OCI-LY1 (cell line): ENCODE results near the gene ABHD17C.

ENCODE experiments used
- H2AFZ ChIP-seq: fragments of 200-600 bp; sonication (generic), shearing (Covaris generic); 2 replicates; pipeline ENCODE4 v1.6.0; 2014; ENCODE audit warnings: antibody characterized with exemption, mild to moderate bottlenecking, low read length
- H3F3A ChIP-seq: fragments of 200-600 bp; sonication (generic), shearing (Covaris generic); 2 replicates; pipeline ENCODE4 v1.6.0; 2014; ENCODE audit warnings: mild to moderate bottlenecking, antibody characterized with exemption, low read length, moderate library complexity; ENCODE audit not compliant: insufficient read depth
- H3K27ac ChIP-seq: fragments of 200-600 bp; sonication (generic); 2 replicates; pipeline ENCODE4 v1.5.1; 2014; ENCODE audit warnings: low read length, mixed run types, mild to moderate bottlenecking, low read depth; ENCODE audit not compliant: poor library complexity, severe bottlenecking
- H3K27me3 ChIP-seq: fragments of 200-600 bp; sonication (generic); 2 replicates; pipeline ENCODE4 v1.6.0; 2014; ENCODE audit warnings: antibody characterized with exemption, mild to moderate bottlenecking, low read length, moderate library complexity; ENCODE audit not compliant: insufficient read depth
- H3K36me3 ChIP-seq: fragments of 200-600 bp; sonication (generic); 2 replicates; pipeline ENCODE4 v1.6.1; 2014; ENCODE audit warnings: mild to moderate bottlenecking, antibody characterized with exemption, low read length, moderate library complexity, mixed read lengths; ENCODE audit not compliant: insufficient read depth
- H3K4me1 ChIP-seq: fragments of 200-600 bp; sonication (generic); 2 replicates; pipeline ENCODE4 v1.5.1; 2014; ENCODE audit warnings: mild to moderate bottlenecking, low read length, moderate library complexity; ENCODE audit not compliant: insufficient read depth, severe bottlenecking
- H3K4me2 ChIP-seq: fragments of 200-600 bp; sonication (generic), shearing (Covaris generic); 2 replicates; pipeline ENCODE4 v1.6.1; 2014; ENCODE audit warnings: low read length
- H3K4me3 ChIP-seq: fragments of 200-600 bp; sonication (generic); 2 replicates; pipeline ENCODE4 v1.5.1; 2014; ENCODE audit warnings: low read length, low read depth, mild to moderate bottlenecking, mixed read lengths; ENCODE audit not compliant: poor library complexity, severe bottlenecking
- H3K79me2 ChIP-seq: fragments of 200-600 bp; shearing (Covaris generic); 2 replicates; pipeline ENCODE4 v1.6.1; 2016; ENCODE audit warnings: mixed run types, low read length, mixed read lengths; ENCODE audit not compliant: insufficient read depth
- H3K9ac ChIP-seq: fragments of 200-600 bp; sonication (generic), shearing (Covaris generic); 2 replicates; pipeline ENCODE4 v1.6.1; 2014; ENCODE audit warnings: mild to moderate bottlenecking, low read length, mixed read lengths
- H3K9me2 ChIP-seq: fragments of 200-600 bp; sonication (generic), shearing (Covaris generic); 2 replicates; pipeline ENCODE4 v1.6.1; 2014; ENCODE audit warnings: low read depth, mild to moderate bottlenecking, low read length, mixed read lengths
- H3K9me3 ChIP-seq: fragments of 200-600 bp; shearing (Covaris generic); 2 replicates; pipeline ENCODE4 v1.6.1; 2014; ENCODE audit warnings: low read length, mixed read lengths
- H4K20me1 ChIP-seq: fragments of 200-600 bp; sonication (generic), shearing (Covaris generic); 2 replicates; pipeline ENCODE4 v1.6.0; 2016; ENCODE audit warnings: mild to moderate bottlenecking, low read length; ENCODE audit not compliant: insufficient read depth
- CTCF ChIP-seq: fragments of 200-600 bp; sonication (generic), shearing (Covaris generic); IDR thresholded peaks from 2 replicates; pipeline ENCODE4 v1.5.1; 2017; ENCODE audit warnings: mild to moderate bottlenecking, antibody characterized with exemption, low read length, moderate library complexity, mixed read lengths
- EZH2 ChIP-seq: fragments of 200-600 bp; sonication (generic), shearing (Covaris generic); IDR thresholded peaks from 2 replicates; pipeline ENCODE4 v1.8.0; 2017; ENCODE audit warnings: borderline replicate concordance, mixed run types, mild to moderate bottlenecking, antibody characterized with exemption, low read length, moderate library complexity, mixed read lengths

The ABHD17C gene

GRCh38 chr15:80667936-80668335 lies 27.2 kb upstream of the ABHD17C start:
- Histone ChIP-seq H3K4me1 (no peaks in the 10 kb centered on the region), H3F3A (no peaks in the 10 kb centered on the region), H4K20me1 (no peaks in the 10 kb centered on the region), H3K9me3 (no peaks in the 10 kb centered on the region), H3K79me2 (no peaks in the 10 kb centered on the region), H3K36me3 (no peaks in the 10 kb centered on the region), H3K9me2 (no peaks in the 10 kb centered on the region), H3K4me3 (no peak overlapping the region), H3K27me3 (no peaks in the 10 kb centered on the region), H3K27ac (no peak overlapping the region), H3K9ac (no peak overlapping the region), H3K4me2 (no peak overlapping the region), H2AFZ (no peak overlapping the region)
- TF ChIP-seq EZH2: no peak
- no peak for TF ChIP-seq CTCF

GRCh38 chr15:80668546-80669236 lies 26.4 kb upstream of the ABHD17C start:
- H3K9ac ChIP-seq: no peak overlapping the region
- H3K4me2 ChIP-seq: no peak overlapping the region
- H2AFZ ChIP-seq: no peak overlapping the region
- H3K36me3 ChIP-seq: no peaks in the 10 kb centered on the region
- no peaks in the 10 kb centered on the region for H3K27me3 ChIP-seq
- H3K9me3 ChIP-seq: no peaks in the 10 kb centered on the region
- no peaks in the 10 kb centered on the region for H3K9me2 ChIP-seq
- no peak for TF ChIP-seq EZH2
- TF ChIP-seq CTCF: no peak
- no peak overlapping the region for H3K4me3 ChIP-seq
- no peaks in the 10 kb centered on the region for H3K4me1 ChIP-seq
- no peaks in the 10 kb centered on the region for H4K20me1 ChIP-seq
- no peaks in the 10 kb centered on the region for H3K79me2 ChIP-seq
- H3F3A ChIP-seq: no peaks in the 10 kb centered on the region
- H3K27ac ChIP-seq: no peak overlapping the region

- no peak overlapping the region for H2AFZ ChIP-seq
- H3K4me1 ChIP-seq: no peaks in the 10 kb centered on the region
- H3K4me3 ChIP-seq: no peak overlapping the region
- no peak overlapping the region for H3K27ac ChIP-seq
- H3K9me3 ChIP-seq: no peaks in the 10 kb centered on the region
- no peaks in the 10 kb centered on the region for H3K36me3 ChIP-seq
- no peaks in the 10 kb centered on the region for H3F3A ChIP-seq
- no peak overlapping the region for H3K9ac ChIP-seq
- H3K4me2 ChIP-seq: no peak overlapping the region
- no peaks in the 10 kb centered on the region for H4K20me1 ChIP-seq
- H3K9me2 ChIP-seq: no peaks in the 10 kb centered on the region
- no peaks in the 10 kb centered on the region for H3K79me2 ChIP-seq
- TF ChIP-seq CTCF (no peak), EZH2 (no peak)
- no peaks in the 10 kb centered on the region for H3K27me3 ChIP-seq
Measured at GRCh38 chr15:80669663-80670273, 25.3 kb upstream of the ABHD17C start.
